K562 (cell line): ENCODE results near the gene DMD.

Source experiments
- DPF2 ChIP-seq: fragments of 450-650 bp; IDR thresholded peaks from 2 replicates; pipeline ENCODE4 v1.6.1; 2016
- ELF1 ChIP-seq: fragments of 200-800 bp; sonication (Bioruptor generic); IDR thresholded peaks from 2 replicates; pipeline ENCODE4 v1.6.1; 2016; ENCODE audit warnings: missing genetic modification characterization, missing compliant biosample characterization
- POLR2AphosphoS5 ChIP-seq: IDR thresholded peaks from 2 replicates; pipeline ENCODE4 v1.6.1; 2011; ENCODE audit warnings: mild to moderate bottlenecking, low read depth, low read length, moderate library complexity; ENCODE audit not compliant: control insufficient read depth, insufficient read depth
- ZBTB7A ChIP-seq: IDR thresholded peaks from 2 replicates; pipeline ENCODE4 v1.6.1; 2011; ENCODE audit warnings: low read depth, mild to moderate bottlenecking, low read length, moderate library complexity, borderline replicate concordance; ENCODE audit not compliant: control insufficient read depth

DNA sequence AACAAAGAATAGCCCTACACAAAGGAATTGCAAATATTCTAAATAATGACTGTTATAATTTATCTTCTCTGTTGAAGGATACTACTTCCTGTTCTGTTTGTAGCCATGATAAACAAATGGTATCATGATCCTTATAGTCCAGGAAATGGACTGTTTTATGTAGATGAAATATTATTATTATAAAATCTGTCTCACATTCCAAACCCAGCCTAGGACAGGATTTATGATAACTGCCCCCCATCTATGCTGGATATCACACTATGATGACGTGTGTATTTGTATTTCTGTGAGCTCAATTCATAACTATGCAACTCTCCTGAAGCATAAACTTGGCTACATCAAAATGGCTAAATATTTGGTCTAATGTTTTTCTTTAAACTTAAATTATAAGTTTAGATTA is 21.3 kb downstream of the DMD start:
- TF ChIP-seq ELF1 (no peak), POLR2AphosphoS5 (no peak), DPF2 (no peak), ZBTB7A (no peak)
